NCI-H1048 (cell line): Measurements from ENCODE around the gene LIMCH1.
"Not testable (repeated sequence)": the region's sequence is repeated elsewhere in the genome, so short reads cannot be mapped to it uniquely, and the experiment has no call there.

Experiments used
- DNase-seq: peaks from one replicate; lab custom pipeline; 2025; lab: John Stamatoyannopoulos, UW

Gene LIMCH1, protein sequence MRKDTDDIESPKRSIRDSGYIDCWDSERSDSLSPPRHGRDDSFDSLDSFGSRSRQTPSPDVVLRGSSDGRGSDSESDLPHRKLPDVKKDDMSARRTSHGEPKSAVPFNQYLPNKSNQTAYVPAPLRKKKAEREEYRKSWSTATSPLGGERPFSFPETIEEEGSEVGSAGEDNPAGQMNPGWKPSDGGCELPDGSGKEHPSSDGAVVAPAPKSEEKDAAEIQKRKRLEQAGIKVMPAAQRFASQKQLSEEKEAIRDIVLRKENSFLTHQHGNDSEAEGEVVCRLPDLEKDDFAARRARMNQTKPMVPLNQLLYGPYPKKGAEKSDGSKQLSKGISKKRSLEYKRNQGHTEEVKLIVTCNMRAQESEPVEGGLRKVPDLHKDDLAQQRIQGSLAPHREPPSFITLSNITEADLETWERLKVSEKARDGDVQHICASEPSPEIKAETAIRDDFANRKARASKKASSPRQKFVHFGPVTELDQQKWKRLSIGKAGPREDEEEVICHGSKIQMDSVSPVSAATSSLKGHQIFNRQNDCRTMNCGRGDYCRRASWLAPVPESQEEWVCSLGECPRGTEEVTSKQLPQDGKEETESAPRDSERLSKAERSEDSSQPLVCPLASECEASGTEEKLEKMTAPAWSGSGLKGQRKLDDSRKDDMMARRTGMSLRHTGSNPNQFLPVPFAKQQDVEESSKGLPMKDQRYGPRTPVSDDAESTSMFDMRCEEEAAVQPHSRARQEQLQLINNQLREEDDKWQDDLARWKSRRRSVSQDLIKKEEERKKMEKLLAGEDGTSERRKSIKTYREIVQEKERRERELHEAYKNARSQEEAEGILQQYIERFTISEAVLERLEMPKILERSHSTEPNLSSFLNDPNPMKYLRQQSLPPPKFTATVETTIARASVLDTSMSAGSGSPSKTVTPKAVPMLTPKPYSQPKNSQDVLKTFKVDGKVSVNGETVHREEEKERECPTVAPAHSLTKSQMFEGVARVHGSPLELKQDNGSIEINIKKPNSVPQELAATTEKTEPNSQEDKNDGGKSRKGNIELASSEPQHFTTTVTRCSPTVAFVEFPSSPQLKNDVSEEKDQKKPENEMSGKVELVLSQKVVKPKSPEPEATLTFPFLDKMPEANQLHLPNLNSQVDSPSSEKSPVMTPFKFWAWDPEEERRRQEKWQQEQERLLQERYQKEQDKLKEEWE (N-terminal part only)

DNA sequence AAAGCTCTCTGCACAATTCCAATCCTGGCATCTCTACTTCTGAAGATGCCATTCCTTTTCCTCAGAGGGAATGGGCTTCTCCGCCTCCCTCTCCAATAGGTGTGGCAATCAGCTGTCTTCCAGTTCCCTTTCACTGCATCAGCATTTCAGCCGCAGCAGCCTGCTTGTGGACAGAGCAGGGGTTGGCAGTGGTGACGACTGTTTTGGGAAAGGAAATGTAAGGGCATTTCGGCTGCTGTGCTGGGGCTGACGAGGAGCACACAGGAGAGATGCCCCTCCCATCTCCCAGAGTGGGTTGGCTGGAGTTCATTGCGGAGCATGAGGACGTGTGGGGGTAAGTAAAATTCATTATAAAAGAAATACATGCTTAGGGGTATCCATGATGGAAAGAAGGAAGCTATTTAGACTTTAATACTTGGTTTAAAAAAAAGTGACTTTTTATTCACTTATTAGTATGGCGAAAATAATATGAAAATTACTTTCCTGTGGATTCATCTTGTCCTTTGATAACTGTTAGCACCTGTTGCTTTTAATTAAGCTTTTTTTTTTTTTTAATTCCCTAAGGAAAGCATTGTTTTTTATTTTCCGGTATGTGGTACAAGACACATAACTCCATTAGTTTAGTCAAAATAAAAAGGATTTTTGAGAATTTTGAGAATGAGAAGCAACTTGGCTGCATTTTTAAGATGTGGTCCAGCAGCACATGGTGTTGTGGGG is at the start of gene LIMCH1:
LIMCH1 (plus strand) TSS at position 141 of the 717 bp plus-strand sequence. CDS start 67,839 bp downstream, outside the sequence.
- DNase-seq: no peak

DNA sequence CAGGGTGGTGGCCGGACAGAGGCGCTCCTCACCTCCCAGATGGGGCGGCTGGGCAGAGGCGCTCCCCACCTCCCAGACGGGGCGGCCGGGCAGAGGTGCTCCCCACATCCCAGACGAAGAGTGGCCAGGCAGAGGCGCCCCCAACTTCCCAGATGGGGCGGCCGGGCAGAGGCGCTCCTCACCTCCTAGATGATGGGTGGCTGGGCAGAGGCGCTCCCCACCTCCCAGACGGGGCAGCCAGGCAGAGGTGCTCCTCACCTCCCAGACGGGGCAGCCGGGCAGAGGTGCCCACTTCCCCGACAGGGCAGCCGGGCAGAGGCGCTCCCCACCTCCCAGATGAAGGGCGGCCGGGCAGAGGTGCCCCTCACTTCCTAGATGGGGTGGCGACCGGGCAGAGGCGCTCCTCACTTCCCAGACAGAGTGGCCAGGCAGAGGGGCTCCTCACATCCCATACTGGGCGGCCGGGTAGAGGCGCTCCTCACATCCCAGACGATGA is 46.8 kb upstream of the LIMCH1 start:
- not testable (repeated sequence) for DNase-seq

DNA sequence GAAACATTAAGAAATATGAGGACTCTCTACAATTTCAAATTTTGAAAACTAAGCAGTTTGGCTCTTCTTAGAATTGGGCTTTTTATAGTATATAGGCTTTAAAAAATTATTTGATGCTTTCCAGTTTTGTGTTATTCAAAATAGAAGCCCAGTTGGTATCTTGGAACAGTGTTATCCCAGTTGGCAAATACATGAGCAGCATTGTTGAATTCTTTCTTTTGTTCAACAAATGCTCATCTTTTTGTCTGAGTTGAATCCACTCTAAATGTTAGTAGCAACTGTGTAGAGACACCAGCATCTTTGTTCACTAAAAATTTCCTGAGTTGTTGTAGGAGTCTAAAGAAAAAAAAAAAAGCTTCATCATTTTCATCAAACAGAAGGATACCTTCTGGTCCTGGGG is 41.0 kb upstream of the LIMCH1 start:
- no peak for DNase-seq

DNA sequence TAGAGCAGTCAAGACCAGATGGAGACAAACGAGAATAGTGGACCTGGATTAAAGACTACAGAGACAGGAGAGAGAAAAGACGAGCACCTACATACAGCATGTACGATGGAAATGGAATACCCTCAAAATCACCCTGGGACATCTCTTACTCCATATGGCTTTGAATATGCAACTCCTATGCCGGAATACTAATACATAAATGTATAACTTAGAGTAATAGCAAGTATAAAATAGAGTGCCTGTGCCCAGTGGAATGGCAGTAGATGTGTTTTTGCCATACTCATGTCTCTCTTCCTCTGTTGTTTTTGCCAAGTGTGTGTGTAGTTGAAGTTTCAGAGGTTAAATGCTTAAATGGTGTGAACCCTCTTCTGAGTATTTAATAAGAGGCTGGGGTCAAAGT is 39.8 kb upstream of the LIMCH1 start:
- DNase-seq: no peak

DNA sequence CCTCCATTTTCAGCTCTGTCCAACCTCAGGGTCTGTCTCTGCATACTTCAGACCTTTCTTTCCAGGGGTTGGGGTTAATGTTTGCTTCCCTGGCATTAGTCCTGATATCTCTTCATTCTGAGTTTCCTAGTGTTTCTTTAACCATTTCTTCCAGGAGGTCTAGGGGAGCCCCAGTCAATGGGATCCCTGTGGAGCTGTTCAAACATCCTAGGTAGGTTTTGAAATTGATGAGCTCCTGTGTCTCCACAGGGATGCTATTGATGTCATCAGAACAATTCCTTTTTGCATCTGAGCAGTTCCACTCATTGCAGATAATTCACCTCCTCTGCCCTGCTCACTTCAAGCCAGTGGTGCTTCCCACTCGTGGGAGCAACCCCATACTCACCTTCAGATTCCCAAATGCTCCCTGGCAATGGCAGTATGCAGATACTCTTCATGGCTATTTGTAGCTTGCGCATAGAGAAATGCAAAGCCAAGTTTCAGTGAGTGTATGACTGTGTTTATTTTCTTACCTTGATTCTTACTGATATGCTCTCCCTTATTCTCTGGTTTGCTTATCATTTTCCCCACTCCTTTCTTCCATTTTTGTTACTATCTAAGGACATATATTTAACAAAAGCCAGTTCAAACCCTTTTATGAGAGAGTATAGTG is 33.7 kb upstream of the LIMCH1 start:
- no peak for DNase-seq

DNA sequence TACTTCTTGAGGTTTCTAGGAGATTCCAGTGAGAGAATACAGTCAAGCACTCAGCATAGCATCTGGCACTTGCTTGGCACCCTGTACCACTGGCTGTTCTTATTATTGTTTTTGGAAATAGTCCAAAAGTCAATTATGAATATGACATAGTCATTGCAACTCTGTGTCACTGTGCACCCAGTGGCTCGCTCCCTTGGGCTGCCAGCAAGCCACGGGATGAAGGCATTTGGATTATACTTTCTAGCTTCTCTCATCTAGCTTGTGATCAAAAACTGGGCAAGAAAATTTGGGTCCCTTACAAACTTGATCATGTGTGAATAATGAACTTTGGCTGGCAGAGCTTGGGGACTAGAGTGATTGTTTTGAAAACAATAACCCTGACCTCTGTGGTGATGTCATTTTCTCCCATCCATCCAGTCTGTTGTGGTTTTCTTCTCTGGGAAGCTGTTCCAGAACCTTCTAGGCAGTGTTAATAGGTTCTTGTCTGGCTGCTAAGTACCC is 32.7 kb upstream of the LIMCH1 start:
- no peak for DNase-seq

DNA sequence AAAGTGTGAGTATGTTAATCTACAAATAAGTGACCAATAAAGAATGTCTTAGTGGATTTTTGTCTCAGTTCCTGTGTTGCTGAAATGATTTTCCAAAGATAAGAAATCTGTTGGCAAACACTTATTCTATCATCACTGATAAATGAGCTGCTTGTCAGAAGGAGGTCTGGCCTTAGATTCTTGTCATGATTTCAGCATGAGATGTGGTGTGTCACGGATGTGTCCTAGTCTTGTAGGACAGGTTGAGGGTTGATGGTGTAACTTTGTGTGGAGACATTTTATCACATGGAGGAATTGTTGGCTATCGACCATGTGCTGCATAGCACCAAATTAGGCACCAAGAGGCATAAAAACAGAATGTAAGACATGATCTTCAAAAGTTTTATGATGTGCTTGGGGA is 31.8 kb upstream of the LIMCH1 start:
- DNase-seq: no peak

DNA sequence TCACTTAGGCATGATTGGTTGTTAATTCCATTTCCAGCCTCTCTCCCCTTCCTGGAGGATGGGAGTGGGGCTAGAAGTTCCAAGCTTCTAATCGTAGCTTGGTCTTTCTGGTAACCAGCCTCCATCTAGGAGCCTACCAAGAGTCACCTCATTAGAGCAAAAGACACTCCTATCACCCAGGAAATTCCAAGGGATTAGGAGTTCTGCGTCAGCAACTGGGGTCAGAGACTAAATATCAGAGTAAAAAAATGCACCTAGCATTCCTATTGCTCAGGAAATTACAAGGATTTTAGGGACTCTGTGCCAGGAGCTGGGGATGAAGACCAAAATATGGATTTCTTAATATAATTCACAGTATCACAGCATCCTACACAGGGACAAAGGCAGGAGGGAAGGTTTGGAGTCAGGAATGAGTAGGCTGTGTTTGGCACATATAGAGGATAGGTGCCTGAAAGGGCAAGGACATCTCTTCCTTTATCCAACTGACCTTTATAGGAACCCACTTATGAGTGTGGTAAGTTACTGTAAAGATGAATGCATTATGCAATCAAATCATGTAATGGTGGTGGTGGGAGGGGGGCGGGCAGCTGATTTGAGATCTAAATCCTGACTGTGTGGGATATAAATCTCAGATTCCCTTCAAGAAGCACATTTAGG is 30.5 kb upstream of the LIMCH1 start:
- DNase-seq: no peak

DNA sequence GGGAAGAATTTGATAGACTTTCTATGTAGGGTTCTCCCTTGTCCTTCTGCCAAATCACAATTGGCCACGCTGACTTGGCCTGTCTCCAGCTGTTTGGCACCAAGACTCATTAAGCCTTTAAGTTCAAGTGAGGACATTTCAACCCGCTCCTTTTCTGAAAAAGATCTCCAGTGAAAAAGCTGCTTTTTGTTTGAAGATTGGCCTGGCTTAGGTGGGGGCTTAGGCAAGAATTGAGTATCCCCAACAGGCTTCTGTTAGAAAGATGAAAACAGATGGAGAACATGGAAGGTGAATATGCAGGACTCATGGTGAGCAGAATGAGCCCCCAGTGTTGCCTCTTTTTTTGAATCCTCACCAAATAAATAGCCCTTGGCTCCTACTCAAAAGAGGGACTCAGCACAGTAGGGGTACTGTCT is 28.5 kb upstream of the LIMCH1 start:
- no peak for DNase-seq

DNA sequence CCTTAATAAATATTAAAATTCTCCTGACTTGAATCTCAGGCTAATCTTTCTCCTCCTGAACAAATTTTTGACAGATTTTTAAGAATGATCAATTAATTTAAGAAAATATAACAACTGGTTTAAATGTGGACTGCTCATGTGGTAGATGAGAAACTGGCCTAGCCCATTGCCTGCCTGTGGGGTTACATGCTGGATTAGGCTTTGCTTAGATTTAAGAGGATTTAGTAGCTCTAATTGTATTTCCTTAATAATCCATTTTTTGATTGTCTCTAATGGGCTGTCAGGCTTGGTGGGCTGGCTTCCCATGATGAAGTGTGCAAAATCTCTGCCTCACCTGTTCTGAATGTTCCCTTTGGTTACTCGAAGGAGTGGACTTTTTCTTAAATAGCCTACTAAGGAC is 27.8 kb upstream of the LIMCH1 start:
- DNase-seq: no peak

DNA sequence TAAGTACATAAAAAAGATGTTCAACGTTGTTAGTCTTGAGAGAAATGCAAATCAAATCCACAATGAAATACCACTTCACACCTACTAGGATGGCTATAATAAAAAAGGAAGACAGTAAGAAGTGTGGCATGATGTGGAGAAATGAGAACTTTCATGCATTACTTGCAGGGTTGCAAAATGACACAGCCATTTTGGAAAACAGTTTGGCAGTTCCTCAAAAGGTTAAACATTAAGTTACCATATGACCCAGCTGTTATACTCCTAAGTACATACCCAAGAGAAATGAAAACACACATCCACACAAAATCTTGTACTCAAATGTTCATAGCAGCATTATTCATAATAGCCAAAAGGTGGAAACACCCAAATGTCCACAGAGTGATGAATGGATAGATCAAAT is 25.8 kb upstream of the LIMCH1 start:
- no peak for DNase-seq

DNA sequence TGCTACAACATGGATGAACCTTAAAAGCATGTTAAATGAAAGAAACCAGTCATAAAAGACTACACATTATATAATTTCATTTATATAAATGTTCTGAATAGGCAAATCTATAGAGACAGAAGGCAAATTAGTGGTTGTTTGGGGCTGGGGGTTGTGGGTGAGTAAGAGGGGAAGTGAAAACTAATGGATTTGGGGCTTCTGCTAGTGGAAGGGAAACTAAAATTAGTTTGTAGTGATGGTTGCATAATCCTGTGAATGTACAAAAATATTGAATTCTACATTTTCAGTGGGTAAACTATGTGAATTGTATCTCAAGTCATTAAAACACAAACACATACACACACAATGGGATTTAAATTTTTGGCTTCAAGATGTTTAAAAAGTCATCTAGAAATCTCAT is 25.4 kb upstream of the LIMCH1 start:
- no peak for DNase-seq

DNA sequence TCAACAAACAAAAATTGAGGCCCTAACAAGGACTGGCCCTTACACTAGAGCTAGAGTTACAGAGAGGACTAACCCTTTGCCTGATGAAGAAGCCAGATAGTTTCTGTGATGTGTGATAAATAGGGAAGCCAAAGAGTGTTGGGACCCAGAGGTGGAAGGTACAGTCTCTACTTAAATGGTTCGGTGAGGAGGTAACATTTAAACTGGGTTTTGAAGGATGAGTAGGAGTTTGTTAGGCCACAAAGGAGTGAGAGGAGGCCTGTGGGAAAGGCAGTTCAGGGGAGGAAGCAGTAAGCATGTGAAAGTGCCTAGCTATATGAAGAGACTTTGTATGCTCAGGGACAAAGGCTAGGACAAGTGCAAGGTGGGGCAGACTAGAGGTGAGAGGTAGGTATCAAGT is 23.8 kb upstream of the LIMCH1 start:
- DNase-seq: no peak

DNA sequence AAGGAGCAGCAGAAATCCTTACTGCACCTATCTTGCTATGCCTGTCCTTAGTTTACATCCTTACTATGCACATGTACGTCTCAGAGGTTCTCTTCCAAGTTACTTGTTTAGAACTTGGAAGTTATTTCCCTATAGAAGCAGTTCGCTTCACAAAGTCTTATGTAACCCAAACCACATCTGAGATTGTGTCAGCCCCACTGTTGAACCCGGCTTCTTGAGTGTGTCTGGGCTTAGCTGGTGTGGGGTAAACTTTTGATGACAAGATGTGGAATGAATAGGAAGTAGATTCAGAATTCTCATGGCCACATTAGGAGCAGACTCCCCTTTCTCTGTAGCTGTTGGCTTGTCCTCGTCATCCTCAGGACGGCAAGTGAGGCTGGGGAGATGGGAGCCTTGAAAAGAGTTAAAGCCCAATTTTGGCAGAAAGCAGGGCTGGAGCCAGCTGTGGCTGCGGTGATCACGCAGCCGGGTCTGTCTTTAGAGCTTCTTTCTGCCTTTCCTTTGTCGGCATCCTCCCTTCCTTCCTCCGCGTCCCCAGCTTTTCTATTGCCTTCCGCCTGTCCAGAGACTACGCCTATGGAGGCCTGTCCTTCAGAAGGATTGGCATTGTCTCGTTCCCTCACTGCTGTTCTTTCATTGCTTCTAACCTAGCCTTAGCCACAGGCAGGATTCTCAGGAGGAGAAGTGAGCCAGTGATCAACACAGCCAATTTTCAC is 23.0 kb upstream of the LIMCH1 start:
- DNase-seq: no peak

DNA sequence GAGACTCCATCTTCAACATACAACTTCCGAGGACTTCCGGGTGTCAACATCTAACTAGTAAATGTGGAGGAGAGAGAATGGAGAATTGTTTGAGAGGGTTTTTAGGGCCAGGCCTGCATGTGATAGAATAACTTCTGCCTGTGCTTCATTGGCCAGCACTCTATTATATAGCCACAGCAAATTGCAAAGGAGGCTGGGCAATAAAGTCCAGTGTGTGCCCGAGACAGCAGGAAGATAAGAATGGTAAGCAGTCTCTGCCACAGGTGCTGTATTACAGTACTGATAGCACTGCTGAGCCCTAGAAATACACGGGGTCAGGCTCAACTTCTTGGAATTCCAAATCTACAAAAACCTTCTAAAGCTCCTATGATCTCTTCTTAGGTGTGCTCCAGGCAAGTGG is 20.8 kb upstream of the LIMCH1 start:
- no peak for DNase-seq

DNA sequence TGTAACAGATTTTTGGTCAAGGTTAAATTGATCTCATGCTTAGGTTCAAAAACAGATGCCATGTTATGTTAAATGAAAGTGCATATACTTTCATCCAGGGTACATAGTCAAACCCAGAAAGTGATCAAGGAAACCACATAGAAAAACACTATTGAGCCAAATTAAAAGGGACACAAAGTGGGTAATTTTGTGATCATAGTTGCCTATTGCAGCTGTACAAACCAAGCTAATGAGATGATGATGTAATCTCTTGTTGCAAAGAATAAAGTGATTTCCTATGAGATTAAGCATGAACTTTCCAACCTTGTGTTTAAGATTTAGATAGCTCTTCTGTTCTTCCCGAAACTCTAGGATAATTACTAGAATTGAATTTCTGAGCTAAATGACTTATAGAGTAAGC is 20.2 kb upstream of the LIMCH1 start:
- DNase-seq: no peak

DNA sequence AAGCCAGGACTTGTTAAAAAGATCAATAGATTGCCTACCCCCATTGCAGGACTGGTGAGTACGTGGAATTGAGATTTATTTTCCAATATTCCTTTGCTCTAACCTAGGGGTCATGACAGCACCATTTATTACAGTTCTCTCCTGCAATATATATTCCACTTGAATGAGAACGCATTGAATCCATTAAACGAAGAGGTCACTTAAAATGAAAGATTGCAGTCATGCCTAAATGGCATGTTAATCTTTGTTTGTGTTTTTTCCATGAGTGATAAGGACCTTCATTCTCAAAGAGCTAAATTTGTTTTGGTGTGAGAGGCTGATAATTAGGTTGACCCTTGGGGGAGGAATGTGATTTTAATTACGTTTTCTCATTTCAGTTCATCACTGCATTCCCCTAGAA is 13.5 kb upstream of the LIMCH1 start:
- DNase-seq: no peak

DNA sequence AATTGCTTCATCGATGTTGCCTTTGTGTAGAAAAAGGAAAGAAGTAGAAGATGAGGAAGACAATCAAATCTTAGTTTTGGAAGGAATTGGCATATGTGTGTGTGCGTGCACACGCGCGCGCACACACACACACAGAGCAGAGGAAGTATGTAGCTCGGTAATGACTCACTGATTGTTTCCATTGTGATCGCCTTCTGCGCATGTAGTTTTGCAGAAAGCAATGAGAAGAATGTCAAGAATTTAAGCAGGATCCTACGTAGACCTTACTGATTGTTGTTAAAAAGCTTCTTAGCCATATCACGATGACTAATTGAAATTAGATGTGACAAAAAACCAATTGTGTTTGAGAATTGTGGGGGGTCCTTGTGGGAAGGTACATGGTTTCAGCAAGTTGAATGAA is 12.8 kb upstream of the LIMCH1 start:
- no peak for DNase-seq

DNA sequence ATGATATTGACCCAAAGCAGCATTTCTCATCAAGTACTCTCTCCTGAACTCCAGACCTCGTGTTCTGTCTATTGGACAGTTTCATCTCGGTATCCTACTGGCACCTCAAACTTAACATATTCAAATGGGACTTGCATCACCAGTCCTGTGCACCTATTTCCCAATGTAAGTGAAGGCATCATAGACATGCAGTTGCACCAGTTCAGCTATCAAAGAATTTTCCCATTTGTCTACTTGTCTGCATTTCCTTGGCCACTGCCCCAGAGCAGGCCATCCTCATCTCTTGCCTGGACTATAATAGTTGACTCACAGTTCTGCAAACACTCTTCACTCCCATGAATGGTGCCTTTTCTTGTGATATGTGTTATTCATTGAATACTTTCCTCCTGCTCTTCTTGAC is 11.3 kb upstream of the LIMCH1 start:
- DNase-seq: no peak
